ENCODE results near the gene PPP6R2.

PPP6R2 gene

GRCh38 chr22:50311606-50312351, 31.3 kb upstream of the PPP6R2 start:
- H3K36me3 ChIP-seq (ENCODE audit: control insufficient read depth in 1 of 2, insufficient read depth in 2 of 2, low read length in 2 of 2) = no peaks in the 10 kb centered on the region
- no peaks in the 10 kb centered on the region for H3K9me3 ChIP-seq (ENCODE audit: control insufficient read depth in 1 of 2, low read length in 2 of 2)
- H3K9ac ChIP-seq (ENCODE audit: low read depth in 1 of 2, low read length in 2 of 2) = no peak overlapping the region
- H3K27ac ChIP-seq (ENCODE audit: low read depth, low read length) = no peak overlapping the region
- no peak overlapping the region for H3K4me3 ChIP-seq (ENCODE audit: low read depth in 1 of 2, low read length in 2 of 2)
- peaks cover 18 to 45% of the 10 kb centered on the region in 2 donors for H3K4me1 ChIP-seq (ENCODE audit: control insufficient read depth in 1 of 2, insufficient read depth in 2 of 2, low read length in 2 of 2)
- H3K27me3 ChIP-seq (ENCODE audit: control insufficient read depth in 1 of 2, insufficient read depth in 2 of 2, low read length in 2 of 2) = peaks cover 0 to 4% of the 10 kb centered on the region in 2 donors

- Histone ChIP-seq H3K27ac (ENCODE audit: low read depth, low read length) (no peak overlapping the region), H3K4me1 (ENCODE audit: control insufficient read depth in 1 of 2, insufficient read depth in 2 of 2, low read length in 2 of 2) (peaks cover 18 to 45% of the 10 kb centered on the region in 2 donors), H3K9ac (ENCODE audit: low read depth in 1 of 2, low read length in 2 of 2) (no peak overlapping the region), H3K27me3 (ENCODE audit: control insufficient read depth in 1 of 2, insufficient read depth in 2 of 2, low read length in 2 of 2) (peaks cover 0 to 4% of the 10 kb centered on the region in 2 donors), H3K36me3 (ENCODE audit: control insufficient read depth in 1 of 2, insufficient read depth in 2 of 2, low read length in 2 of 2) (no peaks in the 10 kb centered on the region), H3K4me3 (ENCODE audit: low read depth in 1 of 2, low read length in 2 of 2) (no peak overlapping the region), H3K9me3 (ENCODE audit: control insufficient read depth in 1 of 2, low read length in 2 of 2) (no peaks in the 10 kb centered on the region)
These were observed 30.8 kb upstream of the PPP6R2 start for GRCh38 chr22:50312371-50312770.

GRCh38 chr22:50313021-50313420, 30.1 kb upstream of the PPP6R2 start:
- Histone ChIP-seq H3K36me3 (ENCODE audit: control insufficient read depth in 1 of 2, insufficient read depth in 2 of 2, low read length in 2 of 2) (no peaks in the 10 kb centered on the region), H3K9ac (ENCODE audit: low read depth in 1 of 2, low read length in 2 of 2) (no peak overlapping the region), H3K4me1 (ENCODE audit: control insufficient read depth in 1 of 2, insufficient read depth in 2 of 2, low read length in 2 of 2) (peaks cover 15 to 42% of the 10 kb centered on the region in 2 donors), H3K27ac (ENCODE audit: low read depth, low read length) (no peak overlapping the region), H3K27me3 (ENCODE audit: control insufficient read depth in 1 of 2, insufficient read depth in 2 of 2, low read length in 2 of 2) (peaks cover 0 to 4% of the 10 kb centered on the region in 2 donors), H3K9me3 (ENCODE audit: control insufficient read depth in 1 of 2, low read length in 2 of 2) (no peaks in the 10 kb centered on the region), H3K4me3 (ENCODE audit: low read depth in 1 of 2, low read length in 2 of 2) (no peak overlapping the region)

- Histone ChIP-seq H3K27me3 (ENCODE audit: control insufficient read depth in 1 of 2, insufficient read depth in 2 of 2, low read length in 2 of 2) (peaks cover 0 to 4% of the 10 kb centered on the region in 2 donors), H3K9me3 (ENCODE audit: control insufficient read depth in 1 of 2, low read length in 2 of 2) (no peaks in the 10 kb centered on the region), H3K27ac (ENCODE audit: low read depth, low read length) (no peak overlapping the region), H3K36me3 (ENCODE audit: control insufficient read depth in 1 of 2, insufficient read depth in 2 of 2, low read length in 2 of 2) (no peaks in the 10 kb centered on the region), H3K4me1 (ENCODE audit: control insufficient read depth in 1 of 2, insufficient read depth in 2 of 2, low read length in 2 of 2) (peaks cover 15 to 38% of the 10 kb centered on the region in 2 donors), H3K4me3 (ENCODE audit: low read depth in 1 of 2, low read length in 2 of 2) (no peak overlapping the region), H3K9ac (ENCODE audit: low read depth in 1 of 2, low read length in 2 of 2) (no peak overlapping the region)
These were observed 29.5 kb upstream of the PPP6R2 start for GRCh38 chr22:50313600-50313999.

GRCh38 chr22:50314081-50314454, 29.1 kb upstream of the PPP6R2 start:
- H3K36me3 ChIP-seq (ENCODE audit: control insufficient read depth in 1 of 2, insufficient read depth in 2 of 2, low read length in 2 of 2) = no peaks in the 10 kb centered on the region
- H3K4me1 ChIP-seq (ENCODE audit: control insufficient read depth in 1 of 2, insufficient read depth in 2 of 2, low read length in 2 of 2) = peaks cover 15 to 33% of the 10 kb centered on the region in 2 donors
- H3K4me3 ChIP-seq (ENCODE audit: low read depth in 1 of 2, low read length in 2 of 2) = peak overlapping the region; percentile 54 to 66
- H3K27me3 ChIP-seq (ENCODE audit: control insufficient read depth in 1 of 2, insufficient read depth in 2 of 2, low read length in 2 of 2) = peaks cover 0 to 4% of the 10 kb centered on the region in 2 donors
- no peak overlapping the region for H3K27ac ChIP-seq (ENCODE audit: low read depth, low read length)
- H3K9ac ChIP-seq (ENCODE audit: low read depth in 1 of 2, low read length in 2 of 2) = peak overlapping the region; percentile 31 to 51
- no peaks in the 10 kb centered on the region for H3K9me3 ChIP-seq (ENCODE audit: control insufficient read depth in 1 of 2, low read length in 2 of 2)

- Histone ChIP-seq H3K9ac (ENCODE audit: low read depth in 1 of 2, low read length in 2 of 2) (peak overlapping the region; percentile 31 to 51), H3K4me1 (ENCODE audit: control insufficient read depth in 1 of 2, insufficient read depth in 2 of 2, low read length in 2 of 2) (peaks cover 15 to 30% of the 10 kb centered on the region in 2 donors), H3K27ac (ENCODE audit: low read depth, low read length) (peak overlapping the region; percentile 59), H3K9me3 (ENCODE audit: control insufficient read depth in 1 of 2, low read length in 2 of 2) (no peaks in the 10 kb centered on the region), H3K36me3 (ENCODE audit: control insufficient read depth in 1 of 2, insufficient read depth in 2 of 2, low read length in 2 of 2) (no peaks in the 10 kb centered on the region), H3K27me3 (ENCODE audit: control insufficient read depth in 1 of 2, insufficient read depth in 2 of 2, low read length in 2 of 2) (peaks cover 0 to 4% of the 10 kb centered on the region in 2 donors), H3K4me3 (ENCODE audit: low read depth in 1 of 2, low read length in 2 of 2) (peak overlapping the region; percentile 54 to 66)
These were observed 28.5 kb upstream of the PPP6R2 start for GRCh38 chr22:50314455-50315288.

- Histone ChIP-seq H3K4me1 (ENCODE audit: control insufficient read depth in 1 of 2, insufficient read depth in 2 of 2, low read length in 2 of 2) (peaks cover 15 to 26% of the 10 kb centered on the region in 2 donors), H3K36me3 (ENCODE audit: control insufficient read depth in 1 of 2, insufficient read depth in 2 of 2, low read length in 2 of 2) (no peaks in the 10 kb centered on the region), H3K27me3 (ENCODE audit: control insufficient read depth in 1 of 2, insufficient read depth in 2 of 2, low read length in 2 of 2) (peaks cover 0 to 4% of the 10 kb centered on the region in 2 donors), H3K9ac (ENCODE audit: low read depth in 1 of 2, low read length in 2 of 2) (no peak overlapping the region), H3K4me3 (ENCODE audit: low read depth in 1 of 2, low read length in 2 of 2) (no peak overlapping the region), H3K27ac (ENCODE audit: low read depth, low read length) (no peak overlapping the region), H3K9me3 (ENCODE audit: control insufficient read depth in 1 of 2, low read length in 2 of 2) (no peaks in the 10 kb centered on the region)
These were observed 27.6 kb upstream of the PPP6R2 start for GRCh38 chr22:50315289-50316113.

GRCh38 chr22:50316114-50317065, 26.7 kb upstream of the PPP6R2 start:
- Histone ChIP-seq H3K9me3 (ENCODE audit: control insufficient read depth in 1 of 2, low read length in 2 of 2) (no peaks in the 10 kb centered on the region), H3K27ac (ENCODE audit: low read depth, low read length) (no peak overlapping the region), H3K27me3 (ENCODE audit: control insufficient read depth in 1 of 2, insufficient read depth in 2 of 2, low read length in 2 of 2) (peaks cover 0 to 4% of the 10 kb centered on the region in 2 donors), H3K4me3 (ENCODE audit: low read depth in 1 of 2, low read length in 2 of 2) (no peak overlapping the region), H3K4me1 (ENCODE audit: control insufficient read depth in 1 of 2, insufficient read depth in 2 of 2, low read length in 2 of 2) (peaks cover 15 to 26% of the 10 kb centered on the region in 2 donors), H3K9ac (ENCODE audit: low read depth in 1 of 2, low read length in 2 of 2) (no peak overlapping the region), H3K36me3 (ENCODE audit: control insufficient read depth in 1 of 2, insufficient read depth in 2 of 2, low read length in 2 of 2) (no peaks in the 10 kb centered on the region)

GRCh38 chr22:50317178-50317577, 25.9 kb upstream of the PPP6R2 start:
- Histone ChIP-seq H3K4me1 (ENCODE audit: control insufficient read depth in 1 of 2, insufficient read depth in 2 of 2, low read length in 2 of 2) (peaks cover 15 to 26% of the 10 kb centered on the region in 2 donors), H3K9ac (ENCODE audit: low read depth in 1 of 2, low read length in 2 of 2) (no peak overlapping the region), H3K27me3 (ENCODE audit: control insufficient read depth in 1 of 2, insufficient read depth in 2 of 2, low read length in 2 of 2) (peaks cover 0 to 4% of the 10 kb centered on the region in 2 donors), H3K4me3 (ENCODE audit: low read depth in 1 of 2, low read length in 2 of 2) (no peak overlapping the region), H3K9me3 (ENCODE audit: control insufficient read depth in 1 of 2, low read length in 2 of 2) (no peaks in the 10 kb centered on the region), H3K36me3 (ENCODE audit: control insufficient read depth in 1 of 2, insufficient read depth in 2 of 2, low read length in 2 of 2) (no peaks in the 10 kb centered on the region), H3K27ac (ENCODE audit: low read depth, low read length) (no peak overlapping the region)
